ENCODE data around the gene NCAM1.

DNA sequence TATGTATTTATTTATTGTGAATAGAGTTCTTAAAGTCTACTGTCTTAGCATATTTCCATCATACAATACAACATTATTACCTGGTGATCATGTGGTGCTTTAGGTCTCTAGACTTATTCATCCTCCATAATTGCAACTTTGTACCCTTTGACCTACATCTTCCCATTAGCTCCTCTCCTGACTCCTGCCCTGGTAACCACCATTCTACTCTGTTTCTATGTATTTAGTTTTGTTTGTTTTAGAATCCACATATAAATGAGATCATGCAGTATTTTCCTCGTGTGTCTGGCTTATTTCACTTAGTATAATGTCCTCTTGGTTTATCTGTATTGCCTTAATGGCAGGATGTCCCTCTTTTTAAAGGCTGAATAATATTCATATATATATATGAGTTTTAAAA is 22.7 kb downstream of the NCAM1 start:
- TF ChIP-seq, protein P1, sequence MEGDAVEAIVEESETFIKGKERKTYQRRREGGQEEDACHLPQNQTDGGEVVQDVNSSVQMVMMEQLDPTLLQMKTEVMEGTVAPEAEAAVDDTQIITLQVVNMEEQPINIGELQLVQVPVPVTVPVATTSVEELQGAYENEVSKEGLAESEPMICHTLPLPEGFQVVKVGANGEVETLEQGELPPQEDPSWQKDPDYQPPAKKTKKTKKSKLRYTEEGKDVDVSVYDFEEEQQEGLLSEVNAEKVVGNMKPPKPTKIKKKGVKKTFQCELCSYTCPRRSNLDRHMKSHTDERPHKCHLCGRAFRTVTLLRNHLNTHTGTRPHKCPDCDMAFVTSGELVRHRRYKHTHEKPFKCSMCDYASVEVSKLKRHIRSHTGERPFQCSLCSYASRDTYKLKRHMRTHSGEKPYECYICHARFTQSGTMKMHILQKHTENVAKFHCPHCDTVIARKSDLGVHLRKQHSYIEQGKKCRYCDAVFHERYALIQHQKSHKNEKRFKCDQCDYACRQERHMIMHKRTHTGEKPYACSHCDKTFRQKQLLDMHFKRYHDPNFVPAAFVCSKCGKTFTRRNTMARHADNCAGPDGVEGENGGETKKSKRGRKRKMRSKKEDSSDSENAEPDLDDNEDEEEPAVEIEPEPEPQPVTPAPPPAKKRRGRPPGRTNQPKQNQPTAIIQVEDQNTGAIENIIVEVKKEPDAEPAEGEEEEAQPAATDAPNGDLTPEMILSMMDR (conservative IDR thresholded peaks at IDR 0.05; ENCODE audit: low read depth, low read length) = no peak
- no peak for TF ChIP-seq EZH2 (IDR thresholded peaks at IDR 0.05; ENCODE audit: low read length, unreplicated experiment)

Measured in PC-3 (cell line).